ENCODE data around the gene MTHFD2L.

MTHFD2L gene

GRCh38 chr4:74292111-74292870, 134.4 kb downstream of the MTHFD2L start:
- no peak for DNase-seq (ENCODE audit: insufficient read length)
- no peak for TF ChIP-seq TAF1 (IDR thresholded peaks at IDR 0.05; ENCODE audit: borderline replicate concordance, low read depth, low read length)
- no peak for TF ChIP-seq POLR2AphosphoS5 (IDR thresholded peaks at IDR 0.05; ENCODE audit: low read depth, low read length)
- TF ChIP-seq POLR2A (IDR thresholded peaks at IDR 0.05; ENCODE audit: low read depth, low read length): no peak
- no peak for FAIRE-seq

- FAIRE-seq: no peak
- DNase-seq (ENCODE audit: insufficient read length): no peak
- TF ChIP-seq TAF1 (IDR thresholded peaks at IDR 0.05; ENCODE audit: borderline replicate concordance, low read depth, low read length): no peak
- TF ChIP-seq POLR2AphosphoS5 (IDR thresholded peaks at IDR 0.05; ENCODE audit: low read depth, low read length): no peak
- TF ChIP-seq POLR2A (IDR thresholded peaks at IDR 0.05; ENCODE audit: low read depth, low read length): no peak
Observed at GRCh38 chr4:74293558-74293957, 135.6 kb downstream of the MTHFD2L start.

- TF ChIP-seq TAF1 (IDR thresholded peaks at IDR 0.05; ENCODE audit: borderline replicate concordance, low read depth, low read length) (no peak), POLR2A (IDR thresholded peaks at IDR 0.05; ENCODE audit: low read depth, low read length) (no peak), POLR2AphosphoS5 (IDR thresholded peaks at IDR 0.05; ENCODE audit: low read depth, low read length) (no peak)
- no peak for FAIRE-seq
- DNase-seq (ENCODE audit: insufficient read length): no peak
Observed at GRCh38 chr4:74294681-74295080, 136.8 kb downstream of the MTHFD2L start.

GRCh38 chr4:74297539-74297938, 139.6 kb downstream of the MTHFD2L start:
- DNase-seq (ENCODE audit: insufficient read length): no peak
- peak; percentile 24 for FAIRE-seq
- no peak for TF ChIP-seq TAF1 (IDR thresholded peaks at IDR 0.05; ENCODE audit: borderline replicate concordance, low read depth, low read length)
- TF ChIP-seq POLR2AphosphoS5 (IDR thresholded peaks at IDR 0.05; ENCODE audit: low read depth, low read length): no peak
- TF ChIP-seq POLR2A (IDR thresholded peaks at IDR 0.05; ENCODE audit: low read depth, low read length): no peak

GRCh38 chr4:74304095-74304625, 146.2 kb downstream of the MTHFD2L start:
- TF ChIP-seq POLR2AphosphoS5 (IDR thresholded peaks at IDR 0.05; ENCODE audit: low read depth, low read length): no peak
- TF ChIP-seq POLR2A (IDR thresholded peaks at IDR 0.05; ENCODE audit: low read depth, low read length): no peak
- no peak for TF ChIP-seq TAF1 (IDR thresholded peaks at IDR 0.05; ENCODE audit: borderline replicate concordance, low read depth, low read length)
- FAIRE-seq (no peak), DNase-seq (ENCODE audit: insufficient read length) (no peak)

GRCh38 chr4:74305000-74305399, 147.1 kb downstream of the MTHFD2L start:
- TF ChIP-seq TAF1 (IDR thresholded peaks at IDR 0.05; ENCODE audit: borderline replicate concordance, low read depth, low read length) (no peak), POLR2AphosphoS5 (IDR thresholded peaks at IDR 0.05; ENCODE audit: low read depth, low read length) (no peak), POLR2A (IDR thresholded peaks at IDR 0.05; ENCODE audit: low read depth, low read length) (no peak)
- FAIRE-seq: no peak

GRCh38 chr4:74307170-74307569, 149.3 kb downstream of the MTHFD2L start:
- DNase-seq (ENCODE audit: insufficient read length): no peak
- FAIRE-seq: no peak
- TF ChIP-seq POLR2AphosphoS5 (IDR thresholded peaks at IDR 0.05; ENCODE audit: low read depth, low read length) (no peak), TAF1 (IDR thresholded peaks at IDR 0.05; ENCODE audit: borderline replicate concordance, low read depth, low read length) (no peak), POLR2A (IDR thresholded peaks at IDR 0.05; ENCODE audit: low read depth, low read length) (no peak)

More at GRCh38 chr4:74305000-74305399, 147.1 kb downstream of the MTHFD2L start:
- DNase-seq (ENCODE audit: insufficient read length): no peak

- DNase-seq (ENCODE audit: insufficient read length) (no peak), FAIRE-seq (peak; percentile 44)
- no peak for TF ChIP-seq TAF1 (IDR thresholded peaks at IDR 0.05; ENCODE audit: borderline replicate concordance, low read depth, low read length)
- no peak for TF ChIP-seq POLR2A (IDR thresholded peaks at IDR 0.05; ENCODE audit: low read depth, low read length)
Observed at GRCh38 chr4:74308215-74308614, 150.3 kb downstream of the MTHFD2L start, which contains the start of gene EPGN. TSS of gene EPGN (plus strand) at chr4:74308470. CDS start at chr4:74308534, 64 bp downstream.

- FAIRE-seq (no peak), DNase-seq (ENCODE audit: insufficient read length) (no peak)
- no peak for TF ChIP-seq POLR2A (IDR thresholded peaks at IDR 0.05; ENCODE audit: low read depth, low read length)
- no peak for TF ChIP-seq TAF1 (IDR thresholded peaks at IDR 0.05; ENCODE audit: borderline replicate concordance, low read depth, low read length)
- no peak for TF ChIP-seq POLR2AphosphoS5 (IDR thresholded peaks at IDR 0.05; ENCODE audit: low read depth, low read length)
Observed at GRCh38 chr4:74309223-74309622, 151.3 kb downstream of the MTHFD2L start.

- DNase-seq (ENCODE audit: insufficient read length) (no peak), FAIRE-seq (peak; percentile 78)
Observed at GRCh38 chr4:74311696-74312313, 153.9 kb downstream of the MTHFD2L start.

GRCh38 chr4:74314329-74314728, 156.4 kb downstream of the MTHFD2L start:
- no peak for FAIRE-seq
- TF ChIP-seq POLR2AphosphoS5 (IDR thresholded peaks at IDR 0.05; ENCODE audit: low read depth, low read length) (no peak), TAF1 (IDR thresholded peaks at IDR 0.05; ENCODE audit: borderline replicate concordance, low read depth, low read length) (no peak), POLR2A (IDR thresholded peaks at IDR 0.05; ENCODE audit: low read depth, low read length) (no peak)
- DNase-seq (ENCODE audit: insufficient read length): no peak

More at GRCh38 chr4:74311696-74312313, 153.9 kb downstream of the MTHFD2L start:
- TF ChIP-seq TAF1 (IDR thresholded peaks at IDR 0.05; ENCODE audit: borderline replicate concordance, low read depth, low read length) (no peak), POLR2A (IDR thresholded peaks at IDR 0.05; ENCODE audit: low read depth, low read length) (no peak), POLR2AphosphoS5 (IDR thresholded peaks at IDR 0.05; ENCODE audit: low read depth, low read length) (no peak)

All from GM12892 (cell line).